IPS-20b (cell line): ENCODE data around the gene CD24.
"Not testable (repeated sequence)": the region's sequence is repeated elsewhere in the genome, so short reads cannot be mapped to it uniquely, and the experiment has no call there.

Source experiments
- H3K27ac ChIP-seq: one replicate; pipeline ENCODE4 v1.5.1; 2013; ENCODE audit warnings: low read length
- H3K27me3 ChIP-seq: 2 replicates; pipeline ENCODE4 v1.6.1; 2013; ENCODE audit warnings: mild to moderate bottlenecking, low read length, inconsistent platforms; ENCODE audit not compliant: insufficient read depth
- H3K36me3 ChIP-seq: 2 replicates; pipeline ENCODE4 v1.6.1; 2013; ENCODE audit warnings: low read depth, mild to moderate bottlenecking, inconsistent platforms, low read length, moderate library complexity; ENCODE audit not compliant: insufficient read depth
- H3K4me1 ChIP-seq: 2 replicates; pipeline ENCODE4 v1.6.1; 2013; ENCODE audit warnings: mild to moderate bottlenecking, control low read depth, inconsistent platforms, low read length, moderate library complexity; ENCODE audit not compliant: insufficient read depth
- H3K4me3 ChIP-seq: 2 replicates; pipeline ENCODE4 v1.5.1; 2013; ENCODE audit warnings: mild to moderate bottlenecking, low read length, inconsistent platforms
- H3K9ac ChIP-seq: 2 replicates; pipeline ENCODE4 v1.6.1; 2013; ENCODE audit warnings: low read depth, mild to moderate bottlenecking, inconsistent platforms, low read length, moderate library complexity
- H3K9me3 ChIP-seq: 2 replicates; pipeline ENCODE4 v1.6.1; 2013; ENCODE audit warnings: mild to moderate bottlenecking, low read depth, low read length, inconsistent platforms; ENCODE audit not compliant: insufficient read depth

CD24 gene

DNA sequence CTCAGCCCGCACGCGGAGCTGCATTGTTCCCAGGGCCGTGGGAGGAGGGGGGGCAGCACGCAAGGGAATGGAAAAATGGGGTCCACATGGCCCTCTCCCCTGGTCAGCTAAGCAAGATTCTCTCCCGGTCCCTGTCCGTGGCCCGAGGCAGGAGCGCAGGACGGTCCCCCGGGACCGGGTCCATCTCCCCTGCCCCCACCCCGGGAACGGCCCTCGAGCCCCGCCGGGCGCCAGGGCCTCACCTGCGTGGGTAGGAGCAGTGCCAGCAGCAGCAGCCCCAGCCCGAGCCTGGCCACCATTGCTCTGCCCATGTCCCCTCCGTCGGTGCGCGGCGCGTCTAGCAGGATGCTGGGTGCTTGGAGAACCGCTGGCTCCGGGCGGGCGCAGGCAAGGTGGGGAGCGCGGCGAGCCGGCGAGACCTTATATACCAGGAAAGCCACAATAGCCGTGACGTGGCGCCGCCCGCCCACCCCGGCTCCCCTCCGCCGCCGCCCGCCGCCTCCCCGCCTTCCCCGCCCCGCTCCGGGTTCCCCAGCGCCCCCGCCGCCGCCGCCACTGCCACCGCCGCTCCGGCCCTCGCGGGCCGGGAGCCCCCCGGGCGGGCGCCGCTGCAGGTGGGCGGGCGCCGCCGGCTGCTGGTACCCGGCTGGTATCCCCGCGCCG is at the start of gene CD24:
Gene CD24 (minus strand): TSS at position 394 of the 663 bp plus-strand sequence. CDS start 83 bp downstream, at position 311.
- no peaks in the 10 kb centered on the region for H3K27me3 ChIP-seq
- peaks cover 45% of the 10 kb centered on the region for H3K36me3 ChIP-seq
- H3K27ac ChIP-seq: peak within 1 kb of the TSS; percentile 99
- H3K9me3 ChIP-seq: peaks cover 6% of the 10 kb centered on the region; the same call in 1 of the 2 replicates
- peak within 1 kb of the TSS; percentile 100 for H3K9ac ChIP-seq
- peak within 1 kb of the TSS; percentile 89 for H3K4me3 ChIP-seq
- peaks cover 8% of the 10 kb centered on the region; the same call in 1 of the 2 replicates for H3K4me1 ChIP-seq

DNA sequence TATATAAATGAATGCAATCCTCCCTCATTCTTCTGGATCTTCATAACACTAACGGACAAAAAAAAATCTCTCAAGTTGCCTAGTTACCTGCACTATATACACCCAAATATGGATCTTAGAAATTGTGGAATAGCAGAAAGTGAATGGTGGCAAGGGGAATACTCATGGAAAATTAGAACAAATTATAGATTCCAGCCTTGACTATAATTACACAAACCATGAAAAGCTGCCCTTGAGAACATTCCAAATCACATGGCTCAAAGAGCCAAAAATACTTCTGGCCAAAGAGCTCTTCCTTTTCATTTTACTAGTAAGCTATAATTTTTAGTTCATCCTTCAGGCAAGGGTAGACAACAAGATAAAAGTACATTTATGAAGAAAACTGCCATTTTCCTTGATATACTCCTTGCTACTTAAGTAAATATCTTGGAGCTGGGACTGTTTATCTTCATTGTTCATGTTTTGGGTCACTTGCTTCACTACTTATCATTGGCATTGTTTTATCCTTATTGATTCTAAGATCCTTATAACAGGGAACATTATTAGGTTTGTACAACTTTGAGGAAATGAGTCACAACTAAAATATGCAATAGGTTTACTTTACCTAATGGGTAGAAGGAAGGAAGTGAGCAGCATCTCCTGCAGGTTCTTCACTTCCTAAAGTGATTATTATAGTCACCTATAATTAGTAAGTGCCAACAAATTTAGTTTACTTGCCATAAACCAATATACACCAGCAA is 47.1 kb upstream of the CD24 start:
- Histone ChIP-seq H3K27me3 (no peaks in the 10 kb centered on the region), H3K36me3 (no peaks in the 10 kb centered on the region), H3K4me1 (no peaks in the 10 kb centered on the region), H3K27ac (no peak overlapping the region), H3K9ac (no peak overlapping the region; the same call in 1 of the 2 replicates), H3K4me3 (no peak overlapping the region), H3K9me3 (no peaks in the 10 kb centered on the region)

GRCh38 chr6:107020239-107020638 is 45.7 kb upstream of the CD24 start:
- no peak overlapping the region for H3K27ac ChIP-seq
- no peaks in the 10 kb centered on the region for H3K36me3 ChIP-seq
- H3K4me1 ChIP-seq: no peaks in the 10 kb centered on the region
- no peak overlapping the region for H3K9ac ChIP-seq
- no peak overlapping the region for H3K4me3 ChIP-seq
- no peaks in the 10 kb centered on the region for H3K9me3 ChIP-seq
- H3K27me3 ChIP-seq: no peaks in the 10 kb centered on the region

GRCh38 chr6:107019628-107020027 is 45.1 kb upstream of the CD24 start:
- H3K4me3 ChIP-seq, H3K9me3 ChIP-seq, H3K27ac ChIP-seq, H3K4me1 ChIP-seq, H3K36me3 ChIP-seq, H3K9ac ChIP-seq, H3K27me3 ChIP-seq: not testable (repeated sequence)

GRCh38 chr6:107019047-107019446 is 44.5 kb upstream of the CD24 start:
- H3K9ac ChIP-seq: no peak overlapping the region

DNA sequence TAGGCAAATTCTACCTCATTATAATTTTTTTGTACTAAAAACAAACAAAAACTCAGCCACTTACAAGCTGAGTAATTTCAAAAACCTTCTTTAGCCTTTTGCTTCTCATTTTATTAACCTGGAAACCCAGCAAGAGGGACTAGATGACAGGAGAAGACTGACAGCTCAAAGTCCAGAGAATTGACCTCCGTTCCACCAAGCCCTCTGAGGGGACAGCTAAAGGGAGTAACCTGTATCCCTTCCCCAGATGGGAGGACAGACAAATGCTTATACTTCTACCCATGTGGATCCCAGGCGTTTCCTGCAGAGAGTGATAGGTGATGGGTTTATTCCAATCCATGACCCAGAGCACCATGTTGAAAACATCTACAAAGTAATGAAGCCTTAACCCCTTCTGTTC is 35.0 kb upstream of the CD24 start:
- no peak overlapping the region for H3K4me3 ChIP-seq
- H3K9ac ChIP-seq: no peak overlapping the region
- H3K27me3 ChIP-seq: no peaks in the 10 kb centered on the region
- no peaks in the 10 kb centered on the region for H3K9me3 ChIP-seq
- no peaks in the 10 kb centered on the region for H3K4me1 ChIP-seq
- H3K36me3 ChIP-seq: no peaks in the 10 kb centered on the region
- H3K27ac ChIP-seq: no peak overlapping the region

More at GRCh38 chr6:107019047-107019446, 44.5 kb upstream of the CD24 start:
- Histone ChIP-seq H3K27me3 (no peaks in the 10 kb centered on the region), H3K4me3 (no peak overlapping the region), H3K4me1 (no peaks in the 10 kb centered on the region), H3K36me3 (no peaks in the 10 kb centered on the region), H3K27ac (no peak overlapping the region), H3K9me3 (no peaks in the 10 kb centered on the region)

DNA sequence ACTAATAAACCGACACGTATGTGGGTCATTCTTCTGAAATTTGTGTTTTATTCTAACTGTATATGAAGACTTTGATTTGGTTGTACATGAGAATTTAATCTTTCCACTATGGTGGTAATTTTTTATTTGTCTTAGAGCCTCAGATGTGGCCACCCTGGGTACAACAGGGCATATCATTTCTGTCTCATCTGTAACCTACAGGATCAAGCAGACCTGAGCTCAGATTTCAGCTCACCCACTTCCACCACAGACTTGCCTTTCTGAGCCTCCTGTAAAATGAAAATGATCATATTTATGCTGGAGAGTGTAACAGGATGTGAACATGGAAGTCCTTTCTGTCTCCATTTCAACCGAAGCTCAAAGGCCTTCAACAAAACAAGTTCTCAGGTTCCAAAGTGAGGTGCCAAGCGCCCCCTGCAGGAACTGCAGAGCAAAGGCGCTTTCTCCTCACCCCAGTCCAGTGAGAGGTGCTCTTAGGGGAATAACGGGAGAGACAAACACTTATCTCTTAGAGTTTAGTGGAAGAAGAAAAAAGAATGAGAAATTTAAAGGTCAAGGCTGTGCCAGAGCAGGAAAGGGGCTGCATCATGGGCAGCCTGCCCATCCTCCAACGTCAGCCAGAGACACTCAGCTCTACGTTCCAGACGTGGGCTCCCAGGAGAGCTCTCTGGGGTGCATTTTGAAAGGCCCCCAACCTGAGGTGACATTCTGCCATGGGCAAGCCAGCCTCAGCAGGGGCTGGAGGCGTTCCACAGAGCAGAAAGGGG is 23.0 kb upstream of the CD24 start:
- Histone ChIP-seq H3K9ac (peak overlapping the region; percentile 31; the same call in 1 of the 2 replicates), H3K4me3 (no peak overlapping the region), H3K36me3 (no peaks in the 10 kb centered on the region)

GRCh38 chr6:106995640-106996039 is 21.1 kb upstream of the CD24 start:
- H3K4me1 ChIP-seq: no peaks in the 10 kb centered on the region
- no peak overlapping the region for H3K9ac ChIP-seq
- no peaks in the 10 kb centered on the region for H3K9me3 ChIP-seq
- H3K36me3 ChIP-seq: no peaks in the 10 kb centered on the region
- H3K27me3 ChIP-seq: no peaks in the 10 kb centered on the region
- no peak overlapping the region for H3K4me3 ChIP-seq
- no peak overlapping the region for H3K27ac ChIP-seq

More for the DNA sequence above, 23.0 kb upstream of the CD24 start:
- no peak overlapping the region for H3K27ac ChIP-seq
- no peaks in the 10 kb centered on the region for H3K27me3 ChIP-seq
- no peaks in the 10 kb centered on the region for H3K4me1 ChIP-seq
- H3K9me3 ChIP-seq: no peaks in the 10 kb centered on the region

DNA sequence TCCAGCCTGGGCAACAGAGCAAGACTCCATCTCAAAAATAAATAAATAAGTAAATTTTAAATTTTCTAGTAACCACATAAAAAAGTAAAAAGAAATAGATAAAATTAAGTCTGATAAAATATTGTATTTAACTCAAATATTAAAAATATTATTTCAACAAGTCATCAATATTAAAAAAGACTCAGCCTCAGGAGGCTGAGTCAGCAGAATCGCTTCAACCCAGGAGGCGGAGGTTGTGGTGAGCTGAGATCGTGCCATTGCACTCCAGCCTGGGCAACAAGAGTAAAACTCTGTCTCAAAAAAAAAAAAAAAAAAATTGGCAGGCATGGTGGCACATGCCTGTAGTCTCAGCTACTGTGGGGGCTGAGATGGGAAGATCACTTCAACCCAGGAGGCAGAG is 15.2 kb upstream of the CD24 start:
- H3K27ac ChIP-seq, H3K4me1 ChIP-seq, H3K36me3 ChIP-seq, H3K27me3 ChIP-seq, H3K9me3 ChIP-seq, H3K4me3 ChIP-seq, H3K9ac ChIP-seq: not testable (repeated sequence)

GRCh38 chr6:106988664-106989063 is 14.1 kb upstream of the CD24 start:
- H3K9ac ChIP-seq: no peak overlapping the region

DNA sequence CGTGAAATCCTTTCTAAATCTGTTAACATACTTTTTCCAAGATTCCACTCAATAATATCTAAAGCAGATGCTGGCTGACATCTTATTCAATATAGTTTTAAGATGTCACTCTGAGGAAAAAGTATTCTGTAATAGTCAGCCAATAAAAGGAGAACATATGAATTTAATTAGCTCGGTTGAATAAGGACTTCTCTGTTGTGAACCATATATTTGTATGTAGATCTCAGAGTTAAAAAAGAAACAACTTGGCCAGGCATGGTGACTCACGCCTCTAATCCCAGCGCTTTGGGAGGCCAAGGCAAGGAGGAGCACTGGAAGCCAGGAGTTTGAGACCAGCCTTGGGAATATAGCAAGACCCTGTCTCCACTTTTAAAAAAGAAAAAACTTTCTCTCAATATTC is 7.4 kb upstream of the CD24 start:
- H3K9ac ChIP-seq: no peak overlapping the region
- no peaks in the 10 kb centered on the region for H3K27me3 ChIP-seq
- no peaks in the 10 kb centered on the region for H3K36me3 ChIP-seq
- no peak overlapping the region for H3K4me3 ChIP-seq
- no peak overlapping the region for H3K27ac ChIP-seq
- peaks cover 6% of the 10 kb centered on the region; the same call in 1 of the 2 replicates for H3K4me1 ChIP-seq
- H3K9me3 ChIP-seq: no peaks in the 10 kb centered on the region

More at GRCh38 chr6:106988664-106989063, 14.1 kb upstream of the CD24 start:
- Histone ChIP-seq H3K4me3 (no peak overlapping the region), H3K36me3 (no peaks in the 10 kb centered on the region), H3K4me1 (no peaks in the 10 kb centered on the region), H3K9me3 (no peaks in the 10 kb centered on the region), H3K27ac (no peak overlapping the region), H3K27me3 (no peaks in the 10 kb centered on the region)
